NCI-H345 (cell line): ENCODE data around the gene SCNN1B.

Source experiments
- DNase-seq: peaks from one replicate; lab custom pipeline; 2025; lab: John Stamatoyannopoulos, UW

Gene SCNN1B

GRCh38 chr16:23321206-23321875, 19.2 kb downstream of the SCNN1B start:
- no peak for DNase-seq

- DNase-seq = no peak
Measured at GRCh38 chr16:23323224-23324030, 21.3 kb downstream of the SCNN1B start.

GRCh38 chr16:23324727-23325126, 22.6 kb downstream of the SCNN1B start:
- peak; percentile 88 for DNase-seq

GRCh38 chr16:23327836-23328235, 25.7 kb downstream of the SCNN1B start:
- DNase-seq = no peak

- no peak for DNase-seq
Measured at GRCh38 chr16:23330161-23330560, 28.1 kb downstream of the SCNN1B start.

GRCh38 chr16:23330583-23331249, 28.6 kb downstream of the SCNN1B start:
- no peak for DNase-seq

GRCh38 chr16:23333034-23333579, 31.0 kb downstream of the SCNN1B start:
- DNase-seq = no peak

GRCh38 chr16:23333831-23334456, 31.8 kb downstream of the SCNN1B start:
- no peak for DNase-seq

- DNase-seq = no peak
Measured at GRCh38 chr16:23334457-23334853, 32.4 kb downstream of the SCNN1B start.

- DNase-seq = no peak
Measured at GRCh38 chr16:23334950-23335349, 32.8 kb downstream of the SCNN1B start.

GRCh38 chr16:23337836-23338550, 35.9 kb downstream of the SCNN1B start:
- DNase-seq = no peak

- no peak for DNase-seq
Measured at GRCh38 chr16:23339787-23340186, 37.7 kb downstream of the SCNN1B start.

- DNase-seq = no peak
Measured at GRCh38 chr16:23342083-23342640, 40.1 kb downstream of the SCNN1B start.

GRCh38 chr16:23343643-23344612, 41.8 kb downstream of the SCNN1B start:
- DNase-seq = no peak

- no peak for DNase-seq
Measured at GRCh38 chr16:23345237-23345636, 43.1 kb downstream of the SCNN1B start.

GRCh38 chr16:23348579-23349469, 46.7 kb downstream of the SCNN1B start:
- DNase-seq = no peak

- no peak for DNase-seq
Measured at GRCh38 chr16:23351360-23351759, 49.3 kb downstream of the SCNN1B start.

- no peak for DNase-seq
Measured at GRCh38 chr16:23353440-23353839, 51.3 kb downstream of the SCNN1B start.

GRCh38 chr16:23354246-23354645, 52.1 kb downstream of the SCNN1B start:
- DNase-seq = no peak
